Thymus (tissue), 11 donors: ENCODE data around the gene OPHN1. TPM values are rescaled to one million over a fixed set of nuclear protein-coding genes. Genes with fewer than 3 reads are reported as not detected.
"Not testable (repeated sequence)": the region's sequence is repeated elsewhere in the genome, so short reads cannot be mapped to it uniquely, and the experiment has no call there.

Experiments used
- DNase-seq, 9 donors: peaks; one replicate each; pipeline ENCODE4 v3.0.0-alpha.2; 2013; ENCODE audit warnings: low spot score in 9 of 9, low read depth in 6 of 9, missing footprints in 1 of 9
- H3K27ac ChIP-seq, 2 donors: one replicate each; pipeline ENCODE4 v1.5.1; 2013; ENCODE audit warnings: control low read depth in 1 of 2, low read depth in 1 of 2, low read length in 1 of 2, mild to moderate bottlenecking in 1 of 2, moderate library complexity in 1 of 2
- H3K27me3 ChIP-seq, 2 donors: one replicate each; pipeline ENCODE4 v1.5.1; 2013; ENCODE audit warnings: low read length in 1 of 2; ENCODE audit not compliant: control insufficient read depth in 2 of 2, insufficient read depth in 1 of 2
- H3K36me3 ChIP-seq, 2 donors: one replicate each; pipeline ENCODE4 v1.5.1; 2013; ENCODE audit warnings: low read length in 1 of 2, mild to moderate bottlenecking in 1 of 2, moderate library complexity in 1 of 2; ENCODE audit not compliant: control insufficient read depth in 2 of 2, insufficient read depth in 2 of 2
- H3K4me1 ChIP-seq, 2 donors: one replicate each; pipeline ENCODE4 v1.5.1; 2013; ENCODE audit warnings: low read length in 2 of 2; ENCODE audit not compliant: control insufficient read depth in 2 of 2, insufficient read depth in 2 of 2
- H3K4me3 ChIP-seq, 2 donors: one replicate each; pipeline ENCODE4 v1.5.1; 2013; ENCODE audit warnings: low read length in 2 of 2, control low read depth in 1 of 2, mild to moderate bottlenecking in 1 of 2
- H3K9me3 ChIP-seq, 2 donors: one replicate each; pipeline ENCODE4 v1.5.1; 2013; ENCODE audit warnings: low read length in 1 of 2, mild to moderate bottlenecking in 1 of 2; ENCODE audit not compliant: control insufficient read depth in 2 of 2, insufficient read depth in 1 of 2
- WGBS: extraction: QIAGEN DNeasy Blood & Tissue Kit; methylation state at CpG from one replicate; pipeline ENCODE4 v1.1.7; 2013; 5-methylcytosine and 5-hydroxymethylcytosine counted together
- polyA plus RNA-seq: library from polyadenylated mRNA; stranded (reverse); fragments of 200-250 nt; gene quantifications from one replicate; pipeline ENCODE4 v1.2.3, GENCODE V29; 2013
- total RNA-seq: library from RNA; stranded (reverse); fragments of 120-200 nt; gene quantifications from one replicate; pipeline ENCODE4 v1.2.4, GENCODE V29; 2013
- donor health status: healthy.

Gene OPHN1
- total and polyA plus RNA-seq, 2 donors: 0.64 to 1.2 TPM

DNA sequence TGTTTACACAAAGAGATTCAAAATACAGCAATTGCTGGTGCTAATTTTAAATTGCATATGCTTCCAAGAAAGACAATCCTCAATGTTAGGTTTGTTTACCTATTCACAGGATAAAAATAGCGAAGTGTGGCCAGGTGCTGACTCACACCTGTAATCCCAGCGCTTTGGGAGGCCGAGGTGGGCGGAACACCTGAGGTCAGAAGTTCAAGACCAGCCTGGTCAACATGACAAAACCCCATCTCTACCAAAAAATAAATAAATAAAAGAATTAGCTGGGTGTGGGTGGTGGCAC lies 77.7 kb downstream of the OPHN1 start:
- no peaks in the 10 kb centered on the region for H3K9me3 ChIP-seq
- no peak overlapping the region for H3K4me3 ChIP-seq
- H3K4me1 ChIP-seq: no peaks in the 10 kb centered on the region
- no peak overlapping the region for H3K27ac ChIP-seq
- no peaks in the 10 kb centered on the region for H3K36me3 ChIP-seq
- H3K27me3 ChIP-seq: no peaks in the 10 kb centered on the region
- WGBS: 83% methylated on average over 4 of the region's 4 CpGs
- DNase-seq: no peak

DNA sequence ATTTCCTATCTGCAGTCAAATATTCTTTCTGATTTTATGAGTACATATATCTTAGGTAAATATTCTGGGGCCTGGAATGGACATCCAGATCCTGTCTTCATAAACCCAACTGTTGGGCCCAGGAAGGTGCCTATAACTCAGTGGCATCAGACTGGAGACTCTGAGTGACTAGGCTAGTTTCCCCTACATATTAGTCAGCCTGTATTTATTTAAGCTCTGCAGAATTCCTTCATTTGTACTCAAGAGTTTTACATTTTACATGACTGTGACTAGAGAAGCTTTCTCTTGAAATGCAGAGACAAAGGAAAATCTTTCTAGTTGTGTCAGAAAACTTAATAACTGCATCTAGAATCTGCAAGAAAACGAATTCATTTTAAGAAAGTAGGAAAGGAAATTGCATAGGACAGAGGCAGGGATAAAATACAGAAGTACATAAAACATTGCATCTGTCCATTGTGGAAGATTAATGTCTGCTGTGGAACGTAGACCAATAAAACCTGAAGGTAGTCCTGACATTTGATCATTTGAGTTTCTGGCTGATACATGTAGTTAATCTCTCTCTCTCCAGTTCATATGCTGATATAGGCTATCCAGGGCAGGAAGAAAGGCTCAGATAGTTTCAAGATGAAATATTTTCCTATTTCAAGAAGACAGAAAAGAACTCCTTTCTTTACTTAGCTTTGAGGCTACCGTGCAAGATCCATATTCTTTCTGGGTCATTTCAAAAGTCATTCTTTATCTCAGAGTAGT lies 78.2 kb downstream of the OPHN1 start:
- H3K27me3 ChIP-seq: no peaks in the 10 kb centered on the region
- no peaks in the 10 kb centered on the region for H3K9me3 ChIP-seq
- no peak for DNase-seq
- H3K27ac ChIP-seq: no peak overlapping the region
- H3K36me3 ChIP-seq: no peaks in the 10 kb centered on the region
- H3K4me3 ChIP-seq: no peak overlapping the region
- H3K4me1 ChIP-seq: no peaks in the 10 kb centered on the region
- 57% methylated on average over 3 of the region's 3 CpGs for WGBS

DNA sequence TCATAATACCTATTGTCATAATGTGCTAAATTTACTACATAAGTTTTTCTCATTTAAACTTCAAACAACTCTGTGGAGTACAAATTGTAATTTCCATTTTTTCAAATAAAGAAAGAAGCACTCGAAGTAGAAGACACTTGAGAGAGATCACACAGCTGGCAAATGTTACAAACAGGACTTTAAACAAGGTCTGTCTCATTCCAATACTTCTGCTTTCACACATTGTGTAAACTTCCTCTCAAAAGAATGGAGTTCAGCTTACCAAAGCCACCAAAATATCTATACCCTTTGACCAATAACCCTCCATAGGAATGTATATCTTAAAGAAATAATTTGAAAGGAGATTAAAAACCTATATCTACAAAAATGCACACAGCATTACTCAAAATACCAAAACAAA lies 88.3 kb downstream of the OPHN1 start:
- WGBS: 31% methylated on average over 1 of the region's 1 CpG
- no peak for DNase-seq

DNA sequence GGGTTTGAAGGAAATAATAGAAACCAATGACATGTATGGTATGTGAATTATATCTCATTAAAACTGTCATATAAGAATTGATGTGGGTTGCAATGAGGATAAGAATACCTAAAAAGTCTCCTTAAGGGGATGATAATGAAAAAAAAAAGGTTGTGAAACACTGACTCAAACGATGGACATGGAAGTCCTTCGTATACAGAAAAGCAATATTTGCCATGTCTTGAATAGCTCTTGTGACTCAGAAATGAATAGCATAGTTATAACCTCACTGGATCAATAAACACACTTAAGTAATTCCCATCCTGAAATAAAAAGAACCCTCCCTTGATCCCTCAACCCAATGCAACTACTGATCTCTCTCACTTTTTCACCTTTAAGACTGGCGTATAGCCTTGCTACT lies 89.7 kb downstream of the OPHN1 start:
- 96% methylated on average over 3 of the region's 3 CpGs for WGBS

More for the DNA sequence above, 88.3 kb downstream of the OPHN1 start:
- H3K4me1 ChIP-seq: no peaks in the 10 kb centered on the region
- no peaks in the 10 kb centered on the region for H3K27me3 ChIP-seq
- H3K27ac ChIP-seq: no peak overlapping the region
- H3K9me3 ChIP-seq: no peaks in the 10 kb centered on the region
- no peaks in the 10 kb centered on the region for H3K36me3 ChIP-seq
- H3K4me3 ChIP-seq: no peak overlapping the region

DNA sequence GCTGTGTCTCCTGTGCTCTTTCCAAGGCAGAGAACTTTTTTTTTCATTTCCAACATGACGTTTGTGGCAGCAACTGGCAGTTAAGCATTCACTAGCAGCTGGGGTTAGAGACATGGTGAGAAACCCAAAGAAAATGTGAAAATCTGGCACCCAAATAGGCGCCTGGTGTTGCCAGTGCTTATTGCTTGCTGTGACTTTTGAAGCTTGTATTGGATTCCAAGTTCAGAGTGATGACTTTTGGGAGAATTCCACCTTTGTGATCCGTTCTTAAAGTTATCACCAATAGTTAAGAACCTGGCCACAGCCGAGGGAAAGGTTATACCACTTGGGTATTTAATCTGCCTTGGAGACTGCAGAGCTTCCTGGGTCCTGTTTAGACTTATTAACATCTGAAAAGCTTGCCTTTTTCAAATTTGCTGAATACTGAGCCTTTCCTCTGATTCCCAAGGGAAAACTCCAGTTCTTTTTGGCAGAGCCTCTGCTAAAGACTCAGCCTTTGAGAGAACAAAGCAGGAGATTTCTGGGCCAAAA lies 101.0 kb downstream of the OPHN1 start:
- DNase-seq: no peak
- H3K27ac ChIP-seq: no peak overlapping the region
- H3K4me3 ChIP-seq: no peak overlapping the region
- no peaks in the 10 kb centered on the region for H3K9me3 ChIP-seq
- WGBS: 92% methylated on average over 4 of the region's 4 CpGs
- H3K36me3 ChIP-seq: no peaks in the 10 kb centered on the region
- H3K4me1 ChIP-seq: no peaks in the 10 kb centered on the region
- no peaks in the 10 kb centered on the region for H3K27me3 ChIP-seq

More for the DNA sequence above, 89.7 kb downstream of the OPHN1 start:
- H3K27me3 ChIP-seq: no peaks in the 10 kb centered on the region
- DNase-seq: no peak
- no peaks in the 10 kb centered on the region for H3K9me3 ChIP-seq
- no peaks in the 10 kb centered on the region for H3K4me1 ChIP-seq
- no peak overlapping the region for H3K27ac ChIP-seq
- no peaks in the 10 kb centered on the region for H3K36me3 ChIP-seq
- no peak overlapping the region for H3K4me3 ChIP-seq

DNA sequence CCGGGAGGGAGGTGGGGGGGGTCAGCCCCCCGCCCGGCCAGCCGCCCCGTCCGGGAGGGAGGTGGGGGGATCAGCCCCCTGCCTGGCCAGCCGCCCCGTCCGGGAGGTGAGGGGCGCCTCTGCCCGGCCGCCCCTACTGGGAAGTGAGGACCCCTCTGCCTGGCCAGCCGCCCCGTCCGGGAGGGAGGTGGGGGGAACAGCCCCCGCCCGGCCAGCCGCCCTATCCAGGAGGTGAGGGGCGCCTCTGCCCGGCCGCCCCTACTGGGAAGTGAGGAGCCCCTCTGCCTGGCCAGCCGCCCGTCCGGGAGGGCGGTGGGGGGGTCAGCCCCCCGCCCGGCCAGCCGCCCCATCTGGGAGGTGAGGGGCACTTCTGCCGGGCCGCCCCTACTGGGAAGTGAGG lies 106.5 kb downstream of the OPHN1 start:
- not testable (repeated sequence) for H3K36me3 ChIP-seq, H3K4me1 ChIP-seq, H3K4me3 ChIP-seq, DNase-seq, H3K27ac ChIP-seq, H3K27me3 ChIP-seq, H3K9me3 ChIP-seq
- 99% methylated on average over 7 of the region's 30 CpGs for WGBS

DNA sequence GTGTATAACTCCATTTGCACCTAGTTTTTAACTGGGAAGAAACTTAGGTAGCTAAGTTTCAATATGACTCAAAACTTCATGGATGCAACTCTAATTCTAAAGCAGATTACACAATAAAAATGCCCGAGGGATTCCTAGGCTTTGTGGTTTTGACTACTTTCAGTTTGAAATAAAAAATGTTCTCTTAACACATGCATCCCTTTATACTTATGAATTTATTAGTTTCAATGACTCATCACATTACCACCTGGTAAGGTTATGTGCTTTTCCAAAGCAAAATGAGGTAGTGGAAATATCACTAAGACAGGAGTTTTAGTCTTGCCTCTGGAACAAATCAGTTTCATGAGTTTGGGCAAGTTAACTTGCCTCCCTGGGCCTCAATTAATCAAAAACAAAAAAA lies 125.5 kb downstream of the OPHN1 start:
- no peak overlapping the region for H3K4me3 ChIP-seq
- H3K4me1 ChIP-seq: no peaks in the 10 kb centered on the region
- no peaks in the 10 kb centered on the region for H3K9me3 ChIP-seq
- no peaks in the 10 kb centered on the region for H3K36me3 ChIP-seq
- no peak overlapping the region for H3K27ac ChIP-seq
- no peaks in the 10 kb centered on the region for H3K27me3 ChIP-seq
- 5% methylated on average over 1 of the region's 1 CpG for WGBS
- DNase-seq: no peak

DNA sequence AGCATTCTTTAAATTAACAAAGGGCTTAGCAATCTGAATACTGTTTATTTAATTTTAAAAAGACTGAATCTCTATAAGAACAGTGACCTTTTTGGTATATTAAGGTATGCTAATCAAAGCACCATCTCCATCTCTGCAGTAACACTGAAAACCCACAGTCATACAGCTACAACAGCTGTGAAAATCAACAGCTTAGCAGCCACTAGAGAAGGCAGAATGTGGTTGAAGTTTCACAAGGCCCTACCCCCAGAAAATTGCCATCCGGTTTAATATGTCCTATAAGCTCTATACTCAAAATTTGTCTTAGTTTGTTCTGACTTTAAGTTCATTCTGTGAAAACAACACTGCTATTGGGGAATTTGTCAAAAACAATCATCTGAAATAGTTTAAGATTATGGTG lies 128.7 kb downstream of the OPHN1 start:
- Histone ChIP-seq H3K27ac (no peak overlapping the region), H3K4me3 (no peak overlapping the region), H3K36me3 (no peaks in the 10 kb centered on the region), H3K4me1 (no peaks in the 10 kb centered on the region), H3K27me3 (no peaks in the 10 kb centered on the region), H3K9me3 (no peaks in the 10 kb centered on the region)
- DNase-seq: no peak
- WGBS: 96% methylated on average over 1 of the region's 1 CpG

DNA sequence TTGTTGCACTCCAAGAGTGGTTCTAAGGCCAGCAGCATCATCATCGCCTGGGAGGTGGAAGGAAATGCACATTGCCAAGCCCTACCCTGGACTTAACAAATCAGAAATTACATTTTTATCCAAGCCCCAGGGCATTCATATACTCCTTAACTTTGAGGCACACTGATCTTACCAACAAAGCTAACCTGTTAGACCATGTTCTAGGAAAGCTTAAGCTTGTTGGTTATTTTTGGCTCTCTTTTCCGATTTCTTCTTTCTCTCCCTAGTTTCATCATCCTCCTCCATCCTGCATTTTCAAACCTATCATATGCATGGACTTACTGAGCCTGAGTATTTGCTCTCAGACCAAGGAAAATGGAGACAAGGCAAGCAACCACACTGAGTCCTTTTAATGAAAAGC lies 133.4 kb downstream of the OPHN1 start:
- no peaks in the 10 kb centered on the region for H3K9me3 ChIP-seq
- 97% methylated on average over 2 of the region's 2 CpGs for WGBS
- H3K4me1 ChIP-seq: no peaks in the 10 kb centered on the region
- no peak for DNase-seq
- no peaks in the 10 kb centered on the region for H3K27me3 ChIP-seq
- H3K36me3 ChIP-seq: no peaks in the 10 kb centered on the region
- no peak overlapping the region for H3K27ac ChIP-seq
- no peak overlapping the region for H3K4me3 ChIP-seq
